GM20000 (cell line): ENCODE results near the gene TOR1B.
"Not testable (repeated sequence)": the region's sequence is repeated elsewhere in the genome, so short reads cannot be mapped to it uniquely, and the experiment has no call there.

ENCODE experiments used
- DNase-seq: peaks from one replicate; pipeline ENCODE4 v3.0.0; 2012; ENCODE audit warnings: low spot score
- TF ChIP-seq, protein P1 (sequence below): IDR thresholded peaks from 2 replicates; pipeline ENCODE4 v1.5.1; 2012; ENCODE audit warnings: mild to moderate bottlenecking, control low read depth; ENCODE audit errors: extremely low read depth, missing control alignments

Gene TOR1B

DNA sequence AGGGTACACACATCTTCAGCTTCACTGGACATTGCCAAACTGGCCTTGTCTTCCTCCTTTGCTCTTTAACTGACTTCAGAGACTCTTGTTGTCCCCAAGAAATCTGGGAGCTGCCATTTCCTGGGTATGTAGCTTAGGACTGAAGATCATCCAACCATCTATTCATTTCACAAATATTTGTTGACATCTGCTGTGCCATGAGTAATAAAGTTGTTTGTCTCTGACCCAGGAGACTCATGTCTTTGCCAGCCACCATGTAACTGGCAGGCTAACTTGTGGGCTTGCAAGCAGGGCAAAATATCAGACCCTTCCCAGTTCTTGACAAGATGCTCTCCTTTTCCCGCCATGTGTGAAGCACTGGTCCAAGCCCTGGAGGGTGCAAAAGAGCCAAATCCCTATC is 17.1 kb upstream of the TOR1B start:
- TF ChIP-seq, protein P1, sequence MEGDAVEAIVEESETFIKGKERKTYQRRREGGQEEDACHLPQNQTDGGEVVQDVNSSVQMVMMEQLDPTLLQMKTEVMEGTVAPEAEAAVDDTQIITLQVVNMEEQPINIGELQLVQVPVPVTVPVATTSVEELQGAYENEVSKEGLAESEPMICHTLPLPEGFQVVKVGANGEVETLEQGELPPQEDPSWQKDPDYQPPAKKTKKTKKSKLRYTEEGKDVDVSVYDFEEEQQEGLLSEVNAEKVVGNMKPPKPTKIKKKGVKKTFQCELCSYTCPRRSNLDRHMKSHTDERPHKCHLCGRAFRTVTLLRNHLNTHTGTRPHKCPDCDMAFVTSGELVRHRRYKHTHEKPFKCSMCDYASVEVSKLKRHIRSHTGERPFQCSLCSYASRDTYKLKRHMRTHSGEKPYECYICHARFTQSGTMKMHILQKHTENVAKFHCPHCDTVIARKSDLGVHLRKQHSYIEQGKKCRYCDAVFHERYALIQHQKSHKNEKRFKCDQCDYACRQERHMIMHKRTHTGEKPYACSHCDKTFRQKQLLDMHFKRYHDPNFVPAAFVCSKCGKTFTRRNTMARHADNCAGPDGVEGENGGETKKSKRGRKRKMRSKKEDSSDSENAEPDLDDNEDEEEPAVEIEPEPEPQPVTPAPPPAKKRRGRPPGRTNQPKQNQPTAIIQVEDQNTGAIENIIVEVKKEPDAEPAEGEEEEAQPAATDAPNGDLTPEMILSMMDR: no peak

DNA sequence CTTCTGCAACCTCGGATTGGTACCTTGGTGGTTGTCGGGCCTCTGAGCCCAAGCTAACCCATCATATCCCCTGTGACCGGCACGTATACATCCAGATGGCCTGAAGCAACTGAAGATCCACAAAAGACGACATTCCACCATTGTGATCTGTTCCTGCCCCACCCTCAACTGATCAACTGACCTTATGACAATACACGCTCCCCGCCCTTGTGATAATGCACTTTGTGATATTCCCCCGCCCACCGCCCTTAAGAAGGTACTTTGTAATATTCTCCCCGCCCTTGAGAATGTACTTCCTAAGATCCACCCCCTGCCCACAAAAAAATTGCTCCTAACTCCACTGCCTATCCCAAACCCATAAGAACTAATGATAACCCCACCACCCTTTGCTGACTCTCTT is 16.5 kb upstream of the TOR1B start:
- DNase-seq: no peak
- TF ChIP-seq, protein P1: no peak

More for the DNA sequence above, 17.1 kb upstream of the TOR1B start:
- DNase-seq: no peak

DNA sequence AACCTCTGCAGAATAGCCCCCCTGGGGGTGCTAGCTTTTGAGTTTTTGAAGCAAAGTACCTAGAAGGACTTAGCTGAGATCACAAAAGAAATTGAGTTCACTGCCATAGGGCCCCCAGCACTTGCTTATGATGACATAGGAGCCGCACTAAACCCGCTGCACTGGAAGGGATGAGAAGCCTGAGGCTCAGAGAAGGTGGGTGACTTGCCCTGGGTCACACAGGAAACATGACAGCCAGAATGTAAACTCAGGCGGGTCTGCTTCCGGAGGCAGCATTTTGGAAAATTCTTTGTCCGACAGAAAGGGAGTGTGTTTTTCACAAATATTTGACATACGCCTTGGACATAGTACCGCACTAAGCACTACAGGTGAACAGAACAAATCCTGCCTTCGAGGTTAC is 8.4 kb upstream of the TOR1B start:
- TF ChIP-seq, protein P1: no peak
- no peak for DNase-seq

DNA sequence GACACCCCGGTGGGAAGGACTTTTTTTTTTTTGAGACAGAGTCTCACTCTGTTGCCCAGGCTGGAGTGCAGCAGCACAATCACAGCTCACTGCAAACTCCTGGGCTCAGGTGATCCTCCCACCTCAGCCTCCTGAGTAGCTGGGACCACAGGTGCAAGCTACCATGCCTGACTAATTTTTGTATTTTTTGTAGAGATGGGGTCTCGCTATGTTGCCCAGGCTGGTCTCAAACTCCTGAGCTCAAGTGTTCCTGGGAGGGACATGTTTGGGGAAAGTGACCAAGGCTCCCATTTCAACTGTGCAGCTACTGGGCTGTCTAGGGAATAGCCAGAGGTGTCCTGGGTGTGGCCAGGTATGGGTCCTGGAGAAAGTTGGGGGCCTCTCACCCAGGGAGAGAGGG is 7.0 kb upstream of the TOR1B start:
- DNase-seq: not testable (repeated sequence)

DNA sequence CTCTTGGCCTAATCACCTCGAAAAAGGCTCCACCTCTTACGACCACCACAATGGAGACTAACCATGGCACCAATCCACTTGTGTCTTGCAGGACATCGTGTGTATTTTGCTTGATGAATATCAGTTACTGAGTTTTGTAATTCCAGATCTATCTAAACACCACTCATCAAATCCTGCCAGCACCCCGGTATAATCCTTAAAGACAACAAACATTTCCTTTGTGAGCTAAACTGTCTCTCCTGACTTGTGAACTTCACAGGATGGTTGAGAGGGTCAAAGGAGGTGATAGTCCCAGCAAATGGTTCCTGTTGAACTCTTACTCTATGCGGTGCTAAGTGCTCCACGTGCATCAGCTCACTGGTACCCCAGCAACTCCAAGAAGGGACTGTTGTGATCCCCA is 4.0 kb upstream of the TOR1B start:
- no peak for DNase-seq
- TF ChIP-seq, protein P1: no peak

DNA sequence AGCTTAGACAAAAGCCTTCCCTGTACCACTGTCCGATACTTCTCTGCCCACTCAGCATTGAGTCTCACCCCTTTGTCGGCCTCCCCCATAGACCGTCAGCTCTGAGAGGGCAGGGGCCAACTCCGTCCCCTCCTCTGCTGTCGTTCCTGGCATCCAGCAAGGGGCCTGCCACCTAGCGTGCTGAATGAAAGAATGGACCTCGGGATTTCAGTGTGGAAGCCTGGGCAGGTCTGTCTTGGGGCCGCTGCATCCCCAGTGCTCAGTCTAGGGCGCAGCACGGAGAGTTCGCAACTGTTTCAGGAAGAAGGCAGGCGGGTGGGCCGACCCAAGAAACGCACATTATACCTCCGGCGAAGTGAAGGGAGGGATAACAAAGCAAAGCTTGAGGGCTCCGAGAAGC is 1.5 kb upstream of the TOR1B start:
- DNase-seq: no peak
- TF ChIP-seq, protein P1: no peak

DNA sequence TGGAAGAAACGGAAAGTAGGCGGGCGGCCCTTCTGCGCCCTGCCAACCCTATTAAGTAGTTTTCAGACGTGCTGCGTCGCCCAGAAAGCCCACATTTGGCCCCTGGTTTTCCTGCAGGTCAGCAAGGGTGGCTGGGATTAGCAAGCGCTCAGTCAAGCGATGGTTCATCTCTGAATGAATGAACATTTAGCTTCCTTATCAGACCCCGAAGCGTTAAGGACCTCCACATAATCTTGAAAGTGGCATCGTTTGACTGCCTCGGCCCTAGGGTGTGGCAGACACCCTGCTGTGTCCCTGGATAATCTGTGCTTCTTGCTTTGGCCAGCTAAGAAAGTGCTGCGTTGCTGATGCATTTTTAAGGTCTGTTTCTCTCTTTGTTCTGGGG is 684 bp downstream of the TOR1B start:
- no peak for DNase-seq
- TF ChIP-seq, protein P1: no peak

DNA sequence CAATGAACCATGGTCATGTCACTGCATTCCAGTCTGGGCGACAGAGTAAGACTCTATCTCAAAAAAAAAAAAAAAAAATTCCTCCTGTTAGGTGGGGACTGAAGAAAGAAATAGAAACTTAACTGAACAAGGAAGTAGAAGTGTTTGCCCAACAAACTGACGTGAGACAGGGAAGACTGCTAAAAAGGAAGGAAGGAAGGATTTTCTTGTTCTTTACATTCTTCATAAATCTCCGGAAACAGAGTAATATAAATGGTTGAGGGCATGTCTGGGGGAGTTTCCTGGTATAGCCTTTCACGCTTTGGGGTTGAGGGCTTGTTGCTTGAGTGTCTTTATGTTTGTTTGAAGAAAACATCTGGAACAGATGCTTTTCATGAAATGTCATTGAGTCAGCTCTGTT is 3.1 kb downstream of the TOR1B start:
- DNase-seq: no peak
- TF ChIP-seq, protein P1: no peak
